Dendritic cell treated with granulocyte-macrophage colony-stimulating factor and Interleukin-4, amounts not matched to agents 40 ng/mL and 50 ng/mL, for 4 days (primary cell): ENCODE measurements around the gene PRR5.
A peak's percentile ranks its signal among the peaks of the same experiment; 100 is the strongest.
"Not testable (repeated sequence)": the region's sequence is repeated elsewhere in the genome, so short reads cannot be mapped to it uniquely, and the experiment has no call there.

Experiments
- H3K27ac Mint-ChIP-seq: one replicate; pipeline ENCODE4 v1.8.0; 2022; ENCODE audit warnings: mild to moderate bottlenecking, mixed read lengths
- H3K27me3 Mint-ChIP-seq: one replicate; pipeline ENCODE4 v1.8.0; 2022; ENCODE audit warnings: mild to moderate bottlenecking, mixed read lengths
- H3K36me3 Mint-ChIP-seq: one replicate; pipeline ENCODE4 v1.8.0; 2022; ENCODE audit warnings: low read depth, mixed read lengths
- H3K4me1 Mint-ChIP-seq: one replicate; pipeline ENCODE4 v1.8.0; 2022; ENCODE audit warnings: low read depth, mixed read lengths
- H3K4me3 Mint-ChIP-seq: one replicate; pipeline ENCODE4 v1.8.0; 2022; ENCODE audit warnings: mild to moderate bottlenecking, moderate library complexity, mixed read lengths
- H3K9me3 Mint-ChIP-seq: one replicate; pipeline ENCODE4 v1.8.0; 2022; ENCODE audit warnings: mixed read lengths
- intact Hi-C: fragments of 100-400 bp; cut with micrococcal nuclease; formaldehyde crosslinking; loops from one replicate; pipeline ENCODE4 v1.15.0; 2022

PRR5 gene

DNA sequence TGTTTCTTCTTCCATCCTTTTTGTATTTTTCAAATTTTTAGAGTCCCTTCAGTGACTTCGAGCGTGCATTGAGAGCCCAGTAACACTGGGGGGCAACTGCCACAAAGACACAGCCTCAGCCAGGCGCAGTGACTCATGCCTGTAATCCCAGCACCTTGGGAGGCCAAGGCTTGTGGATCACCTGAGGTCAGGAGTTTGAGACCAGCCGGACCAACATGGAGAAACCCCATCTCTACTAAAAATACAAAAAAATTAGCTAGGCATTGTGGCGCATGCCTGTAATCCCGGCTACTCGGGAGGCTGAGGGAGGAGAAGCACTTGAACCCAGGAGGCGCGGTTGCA is 22.7 kb upstream of the PRR5 start:
- Mint-ChIP-seq H3K27me3 (peaks cover 66% of the 10 kb centered on the region), H3K4me1 (peaks cover 18% of the 10 kb centered on the region)
- H3K36me3 Mint-ChIP-seq, intact Hi-C loops, H3K9me3 Mint-ChIP-seq, H3K4me3 Mint-ChIP-seq, H3K27ac Mint-ChIP-seq: not testable (repeated sequence)

DNA sequence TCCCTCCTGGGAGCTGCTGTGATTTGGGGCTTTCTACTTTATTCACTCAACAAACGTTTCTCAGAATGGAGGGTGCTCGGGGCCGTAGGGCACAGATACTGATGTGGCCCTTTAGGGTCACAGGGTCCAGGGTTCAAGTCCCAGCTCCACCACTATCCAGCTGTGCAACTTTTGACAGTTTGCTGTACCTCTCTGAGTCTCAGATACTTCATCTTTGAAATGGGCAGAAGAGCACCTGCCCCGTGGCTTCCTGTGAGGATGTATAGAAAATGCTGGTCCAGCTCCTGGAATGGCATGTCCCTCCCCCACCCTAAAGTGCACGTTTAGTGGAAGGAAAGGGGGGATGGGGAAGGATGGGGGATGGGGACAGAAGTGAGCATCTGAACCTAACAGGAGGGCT is 21.9 kb upstream of the PRR5 start:
- Mint-ChIP-seq H3K36me3 (no peaks in the 10 kb centered on the region), H3K4me3 (no peak overlapping the region), H3K9me3 (no peaks in the 10 kb centered on the region), H3K27me3 (peaks cover 59% of the 10 kb centered on the region), H3K27ac (no peak overlapping the region), H3K4me1 (peaks cover 25% of the 10 kb centered on the region)
- intact Hi-C loops = no loop called here

DNA sequence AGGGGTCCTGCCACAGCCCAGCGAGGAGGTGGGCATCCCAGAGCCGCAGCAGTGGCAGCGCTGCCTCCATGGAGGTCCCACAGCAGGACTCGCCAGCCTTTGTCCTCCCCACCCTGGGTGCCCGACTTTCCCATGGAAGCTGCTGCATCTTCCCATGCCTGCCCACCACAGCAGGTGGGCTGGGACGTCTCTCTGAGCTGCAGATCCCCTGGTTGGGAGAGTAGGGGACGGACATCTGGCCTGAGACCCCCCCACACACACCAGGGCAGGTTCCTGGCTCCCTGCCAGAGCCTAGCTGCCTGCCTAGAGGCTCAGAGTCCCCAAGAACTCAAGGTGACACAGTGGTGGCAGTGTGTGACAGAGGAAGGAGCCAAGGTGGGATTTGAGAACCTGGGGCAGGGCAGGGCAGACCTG is 21.5 kb upstream of the PRR5 start:
- Mint-ChIP-seq H3K27ac (no peak overlapping the region), H3K27me3 (peaks cover 55% of the 10 kb centered on the region), H3K36me3 (no peaks in the 10 kb centered on the region), H3K9me3 (no peaks in the 10 kb centered on the region), H3K4me1 (peaks cover 30% of the 10 kb centered on the region), H3K4me3 (no peak overlapping the region)
- intact Hi-C loops = no loop called here

DNA sequence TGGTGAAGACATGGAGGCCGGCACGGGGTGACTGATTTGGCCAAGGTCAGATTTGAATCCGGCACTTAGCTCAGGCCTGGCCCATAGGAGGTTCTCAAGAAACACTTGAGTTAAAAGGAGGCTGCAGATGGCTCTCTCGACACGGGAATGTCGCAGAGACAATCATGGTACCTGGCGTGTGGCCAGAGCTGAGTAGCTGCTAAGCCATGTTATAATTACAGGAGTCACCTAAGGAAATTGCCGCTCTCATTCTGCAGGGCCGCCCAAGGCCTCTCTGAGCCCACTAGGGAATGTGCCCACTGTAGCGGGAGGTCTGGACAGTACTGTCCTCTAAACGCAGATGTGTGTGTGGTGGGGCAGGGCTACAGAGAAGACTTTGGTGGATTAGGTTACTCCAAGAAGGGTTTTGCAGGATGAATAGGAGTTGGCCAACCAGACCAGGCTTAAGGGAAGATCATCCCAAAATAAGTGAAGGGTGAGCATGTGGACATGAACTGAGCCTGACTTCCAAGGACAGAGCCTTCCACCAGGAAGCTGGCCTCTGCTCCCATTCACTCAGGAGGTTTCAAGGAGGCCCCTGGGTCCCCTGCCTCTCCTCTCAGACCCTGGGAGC is 19.3 kb upstream of the PRR5 start:
- Mint-ChIP-seq H3K4me3 (no peak overlapping the region), H3K4me1 (peaks cover 25% of the 10 kb centered on the region), H3K27ac (no peak overlapping the region), H3K36me3 (no peaks in the 10 kb centered on the region), H3K27me3 (peaks cover 38% of the 10 kb centered on the region), H3K9me3 (no peaks in the 10 kb centered on the region)
- intact Hi-C loops = no loop called here

DNA sequence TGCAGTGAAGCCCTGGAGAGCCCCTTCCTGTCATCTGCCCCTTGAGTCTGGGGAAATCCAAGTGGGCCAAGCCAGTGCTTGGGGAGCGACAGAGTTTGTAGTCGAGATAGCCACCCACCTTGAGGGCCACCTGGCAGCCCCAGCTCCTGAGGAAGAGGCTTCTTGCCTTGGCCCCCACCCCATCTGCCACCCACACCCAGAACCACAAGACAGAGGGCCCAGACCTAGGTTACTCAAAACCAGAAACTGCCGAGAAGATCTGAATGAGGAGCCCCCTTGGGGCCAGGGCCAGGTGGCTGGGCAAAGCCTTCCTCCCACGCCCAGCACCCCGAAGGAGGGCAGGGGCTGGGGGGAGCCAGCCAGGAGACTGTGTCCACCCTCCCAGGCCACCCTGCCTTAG is 18.8 kb upstream of the PRR5 start:
- Mint-ChIP-seq H3K9me3 (no peaks in the 10 kb centered on the region), H3K4me3 (no peak overlapping the region), H3K4me1 (peaks cover 25% of the 10 kb centered on the region), H3K27ac (no peak overlapping the region), H3K27me3 (peaks cover 33% of the 10 kb centered on the region), H3K36me3 (no peaks in the 10 kb centered on the region)
- intact Hi-C loops = no loop called here

DNA sequence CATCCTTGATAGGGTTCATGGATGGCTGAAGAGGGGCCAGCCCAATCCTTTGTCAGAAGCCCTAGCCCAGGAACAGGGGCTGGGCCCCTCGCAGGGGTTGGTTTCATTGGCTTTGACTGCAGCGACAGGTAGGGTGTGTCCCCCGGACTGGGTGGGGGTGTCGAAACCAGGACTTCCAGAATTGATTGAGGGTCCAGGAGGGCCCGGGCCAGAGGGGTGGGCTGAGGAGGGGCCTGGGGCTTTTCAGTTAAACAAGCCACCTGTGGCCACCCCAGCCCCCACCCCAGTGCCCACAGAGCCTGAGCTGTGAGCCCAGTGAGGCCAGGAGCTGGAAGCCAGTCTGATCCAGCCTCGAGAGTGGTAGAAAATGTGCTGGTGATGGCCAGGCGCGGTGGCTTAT is 18.1 kb upstream of the PRR5 start:
- no peaks in the 10 kb centered on the region for H3K9me3 Mint-ChIP-seq
- H3K4me1 Mint-ChIP-seq = peaks cover 25% of the 10 kb centered on the region
- no peak overlapping the region for H3K27ac Mint-ChIP-seq
- no peaks in the 10 kb centered on the region for H3K36me3 Mint-ChIP-seq
- no peak overlapping the region for H3K4me3 Mint-ChIP-seq
- intact Hi-C loops = no loop called here
- H3K27me3 Mint-ChIP-seq = peaks cover 27% of the 10 kb centered on the region

DNA sequence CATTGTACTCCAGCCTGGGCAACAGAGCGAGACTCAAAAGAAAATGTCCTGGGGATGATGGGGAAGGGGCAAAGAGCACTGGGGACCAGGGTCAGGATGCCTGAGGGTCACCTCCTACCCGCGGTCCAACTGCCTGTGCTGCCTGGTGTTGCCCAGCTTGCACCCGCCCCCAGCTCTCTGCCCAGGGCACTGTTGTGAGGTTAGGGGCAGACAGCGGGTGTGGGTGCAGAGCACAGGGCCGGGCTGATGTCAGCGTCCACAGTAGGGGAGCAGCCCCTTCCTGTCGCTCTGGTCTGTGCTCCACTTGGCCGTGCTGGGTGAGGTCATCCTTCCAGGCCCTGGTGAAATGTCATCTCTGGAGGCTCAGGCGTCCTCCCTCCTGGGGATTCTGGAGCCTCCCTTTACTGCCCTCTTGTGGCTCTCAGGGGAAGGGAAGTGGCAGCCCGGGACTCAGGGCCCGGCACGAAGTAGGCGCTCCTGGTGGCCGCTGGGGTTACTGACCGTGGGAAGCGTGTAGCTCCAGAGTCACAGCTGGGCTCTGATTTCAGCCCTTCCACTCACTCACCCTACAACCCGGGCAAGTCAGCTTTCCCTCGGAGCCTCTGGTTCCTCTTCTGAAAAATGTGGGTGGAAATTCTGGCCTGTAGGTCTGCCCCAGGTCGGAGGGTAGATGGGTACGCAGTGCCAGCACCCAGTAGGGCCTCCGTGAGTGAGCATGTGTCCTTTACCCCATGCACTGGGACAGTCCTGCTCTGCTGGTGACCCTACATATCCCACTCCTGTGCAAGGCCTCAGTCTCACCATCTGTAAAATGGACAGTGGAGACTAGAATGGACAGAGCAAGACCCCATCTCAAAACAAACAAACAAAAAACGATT is 17.3 kb upstream of the PRR5 start:
- intact Hi-C loops = no loop called here
- Mint-ChIP-seq H3K4me3 (no peak overlapping the region), H3K27ac (peak overlapping the region; percentile 37), H3K9me3 (no peaks in the 10 kb centered on the region), H3K27me3 (peaks cover 22% of the 10 kb centered on the region), H3K4me1 (peaks cover 25% of the 10 kb centered on the region), H3K36me3 (no peaks in the 10 kb centered on the region)

DNA sequence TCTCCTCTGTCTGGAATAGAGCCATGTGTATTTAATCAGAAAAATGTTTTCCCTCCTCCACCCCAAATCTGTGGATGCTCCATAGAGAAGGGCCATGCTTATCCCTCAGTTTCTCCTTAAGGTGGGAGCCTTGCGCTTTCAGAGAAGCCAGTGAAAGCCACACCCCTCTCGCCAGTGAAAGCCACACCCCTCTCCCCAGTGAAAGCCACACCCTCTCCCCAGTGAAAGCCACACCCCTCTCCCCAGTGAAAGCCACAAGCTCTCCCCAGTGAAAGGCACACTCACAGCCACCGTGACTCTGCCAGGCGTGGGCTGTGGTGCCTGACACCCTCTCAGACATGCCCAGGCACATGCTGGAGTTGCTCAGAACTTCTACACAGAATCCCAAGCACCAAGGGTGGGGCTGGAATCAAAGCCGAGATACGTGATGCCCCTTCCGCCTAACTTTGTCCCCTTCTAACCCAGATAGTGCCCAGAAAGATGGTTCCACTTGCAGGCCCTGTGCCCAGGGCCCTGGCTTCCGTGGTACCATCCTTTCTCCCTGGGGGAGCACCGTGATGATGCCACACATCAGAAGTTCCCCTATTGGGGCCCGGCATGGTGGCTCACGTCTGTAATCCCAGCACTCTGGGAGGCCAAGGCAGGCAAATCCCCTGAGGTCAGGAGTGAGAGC is 16.5 kb upstream of the PRR5 start:
- intact Hi-C loops = no loop called here
- Mint-ChIP-seq H3K9me3 (no peaks in the 10 kb centered on the region), H3K36me3 (no peaks in the 10 kb centered on the region), H3K4me3 (no peak overlapping the region), H3K27me3 (peaks cover 20% of the 10 kb centered on the region), H3K4me1 (peaks cover 25% of the 10 kb centered on the region), H3K27ac (peak overlapping the region; percentile 37)

DNA sequence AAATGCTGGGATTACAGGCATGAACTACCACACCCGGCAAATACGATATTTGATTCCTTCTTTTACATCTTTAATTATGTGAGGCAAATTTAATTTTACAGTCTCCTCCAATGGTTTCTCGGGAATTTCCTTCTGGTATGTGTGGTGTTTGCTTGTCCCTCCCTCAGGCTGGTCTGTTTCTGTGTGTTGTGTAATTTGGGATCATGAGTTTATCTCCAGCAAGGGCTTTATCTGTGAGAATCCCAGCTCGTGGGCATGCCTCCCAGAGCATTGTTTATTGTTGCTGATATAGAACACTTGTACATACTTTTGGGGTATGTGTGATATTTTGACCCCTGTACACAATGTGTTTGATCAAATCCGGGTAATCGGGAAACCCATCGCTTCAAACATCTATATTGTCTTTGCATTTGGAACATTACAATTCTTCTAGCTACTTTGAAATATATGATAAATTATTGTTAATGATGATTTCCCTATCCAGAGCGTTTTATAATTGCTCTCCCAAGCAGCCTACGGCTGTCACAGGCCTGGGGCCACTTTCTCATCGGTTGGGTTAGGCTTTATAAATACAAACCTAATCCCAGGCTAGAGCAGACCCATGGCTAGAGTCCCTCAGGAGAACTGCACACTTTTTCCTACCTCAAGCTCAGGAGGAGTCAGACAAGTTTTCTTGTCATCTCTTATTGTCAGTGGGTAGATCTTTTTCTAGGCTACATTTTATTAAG is 15.0 kb upstream of the PRR5 start:
- Mint-ChIP-seq H3K9me3 (no peaks in the 10 kb centered on the region), H3K27me3 (peaks cover 13% of the 10 kb centered on the region), H3K4me3 (no peak overlapping the region), H3K36me3 (no peaks in the 10 kb centered on the region), H3K27ac (no peak overlapping the region), H3K4me1 (peaks cover 19% of the 10 kb centered on the region)
- intact Hi-C loops = no loop called here

DNA sequence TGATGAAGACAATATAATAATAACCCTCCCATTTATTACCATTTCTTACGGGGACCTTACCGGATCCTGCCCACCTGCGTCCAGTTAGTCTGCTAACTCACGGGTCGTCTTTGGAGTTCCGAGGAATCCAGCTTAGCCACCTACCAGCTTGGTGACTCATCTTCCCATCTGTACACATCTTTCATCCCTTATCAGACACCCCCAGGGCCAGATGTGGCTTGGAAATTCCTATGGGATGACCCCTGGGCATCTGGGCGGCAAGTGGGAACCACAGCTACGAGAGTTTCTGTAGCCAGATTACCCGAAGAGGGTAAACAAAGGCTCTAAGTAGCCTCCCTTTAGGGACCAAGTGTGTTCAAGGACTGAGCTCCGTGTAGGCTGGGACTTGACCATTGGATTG is 12.8 kb upstream of the PRR5 start:
- Mint-ChIP-seq H3K4me3 (no peak overlapping the region), H3K9me3 (no peaks in the 10 kb centered on the region), H3K4me1 (peaks cover 18% of the 10 kb centered on the region)

DNA sequence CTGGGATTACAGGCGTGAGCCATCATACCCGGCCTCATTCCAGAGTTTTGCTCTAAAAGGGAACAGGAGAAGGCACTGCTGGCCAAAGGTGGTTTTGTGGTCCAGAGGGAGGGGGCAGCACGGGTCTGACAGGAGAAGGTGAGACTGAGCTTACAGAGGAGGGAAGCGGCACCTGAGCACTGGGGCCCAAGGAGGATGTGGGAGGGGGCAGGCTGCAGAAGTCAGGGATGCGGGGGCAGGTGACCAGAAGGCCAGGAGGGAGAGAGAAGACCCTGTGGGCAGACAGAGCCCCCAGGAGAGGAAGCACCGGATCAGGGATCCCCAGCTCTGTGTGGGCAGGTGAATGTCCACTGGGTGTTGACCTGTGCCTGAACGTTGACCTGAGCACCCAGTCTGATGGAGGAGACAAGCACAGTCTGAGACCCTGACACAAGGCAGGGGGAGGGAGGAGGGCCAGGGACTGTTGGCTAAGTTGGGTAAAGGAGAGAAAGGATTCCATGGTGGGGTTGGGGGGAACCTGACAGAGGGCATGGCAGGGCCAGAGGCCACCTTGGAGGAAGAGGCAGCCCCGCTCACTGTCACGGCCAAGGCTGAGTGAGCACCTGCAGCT is 12.0 kb upstream of the PRR5 start:
- Mint-ChIP-seq H3K27me3 (peaks cover 12% of the 10 kb centered on the region), H3K4me1 (peaks cover 10% of the 10 kb centered on the region), H3K4me3 (no peak overlapping the region), H3K9me3 (no peaks in the 10 kb centered on the region), H3K27ac (no peak overlapping the region), H3K36me3 (no peaks in the 10 kb centered on the region)
- intact Hi-C loops = no loop called here

More for the DNA sequence above, 12.8 kb upstream of the PRR5 start:
- Mint-ChIP-seq H3K27ac (no peak overlapping the region), H3K36me3 (no peaks in the 10 kb centered on the region), H3K27me3 (peaks cover 12% of the 10 kb centered on the region)
- intact Hi-C loops = no loop called here

DNA sequence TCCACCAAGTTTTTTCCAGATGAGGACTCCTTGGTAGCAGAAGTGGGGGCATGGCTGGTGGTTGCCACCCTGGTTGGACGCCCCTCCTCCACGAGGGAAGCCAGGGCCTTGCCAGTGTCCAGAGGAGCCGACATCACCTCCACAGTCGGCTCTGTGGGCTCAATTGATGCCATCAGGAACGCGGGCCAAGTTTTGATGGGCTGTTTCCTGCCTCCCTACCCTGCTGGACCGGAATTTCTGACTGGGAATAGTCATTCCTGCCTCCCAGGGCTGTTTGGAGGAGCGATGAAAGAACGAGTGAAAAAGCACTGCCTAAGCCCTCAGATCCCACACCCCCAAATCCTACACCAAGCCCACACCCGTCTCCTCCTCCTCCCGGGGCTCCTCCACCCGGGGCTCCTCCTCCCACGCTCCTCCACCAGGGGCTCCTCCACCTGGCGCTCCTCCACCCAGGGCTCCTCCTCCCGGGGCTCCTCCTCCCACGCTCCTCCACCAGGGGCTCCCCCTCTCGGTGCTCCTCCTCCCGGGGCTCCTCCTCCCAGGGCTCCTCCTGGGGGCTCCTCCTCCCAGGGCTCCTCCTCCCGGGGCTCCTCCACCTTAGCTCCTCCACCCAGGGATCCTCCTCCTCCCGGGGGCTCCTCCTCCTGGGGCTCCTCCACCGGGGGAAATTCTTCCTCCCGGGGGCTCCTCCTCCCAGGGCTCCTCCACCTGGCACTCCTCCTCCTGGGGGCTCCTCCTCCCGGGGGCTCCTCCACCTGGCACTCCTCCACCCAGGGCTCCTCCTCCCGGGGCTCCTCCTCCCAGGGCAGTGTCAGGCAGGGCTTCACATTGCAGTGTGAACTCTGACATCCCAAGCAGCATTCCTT is 10.0 kb upstream of the PRR5 start:
- intact Hi-C loops = no loop called here
- Mint-ChIP-seq H3K9me3 (no peaks in the 10 kb centered on the region), H3K4me3 (no peak overlapping the region), H3K27ac (no peak overlapping the region), H3K36me3 (no peaks in the 10 kb centered on the region), H3K4me1 (no peaks in the 10 kb centered on the region), H3K27me3 (peaks cover 14% of the 10 kb centered on the region)

DNA sequence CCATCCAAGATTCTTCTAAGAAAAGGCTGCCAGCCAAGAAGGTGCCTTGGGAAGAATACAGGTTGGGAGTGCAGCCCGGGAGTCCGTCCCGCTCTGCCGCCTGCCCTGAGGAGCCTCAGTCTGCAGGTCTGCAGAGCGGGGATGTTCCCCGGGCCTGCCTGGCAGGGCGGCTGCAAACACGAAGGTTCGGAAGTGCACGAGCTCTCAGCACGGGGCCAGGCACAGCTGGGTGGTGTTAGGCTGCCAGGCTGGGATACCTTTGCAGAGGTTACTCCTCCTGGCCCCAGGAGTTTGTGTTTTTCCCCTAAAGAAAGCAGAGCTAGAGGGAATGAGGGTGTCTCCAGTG is 9.4 kb upstream of the PRR5 start:
- intact Hi-C loops = no loop called here
- Mint-ChIP-seq H3K27me3 (peaks cover 12% of the 10 kb centered on the region), H3K9me3 (no peaks in the 10 kb centered on the region), H3K4me3 (no peak overlapping the region), H3K4me1 (no peaks in the 10 kb centered on the region), H3K27ac (no peak overlapping the region), H3K36me3 (no peaks in the 10 kb centered on the region)
